NT2/D1 (cell line): ENCODE data around the gene MCOLN1.

ENCODE experiments used
- DNase-seq: peaks from one replicate; pipeline ENCODE4 v3.0.0-alpha.2; 2011; ENCODE audit warnings: low read depth, low spot score
- H3K27me3 ChIP-seq: 2 replicates; pipeline ENCODE4 v1.6.0; 2011; ENCODE audit warnings: mild to moderate bottlenecking; ENCODE audit not compliant: insufficient read length, insufficient read depth
- H3K36me3 ChIP-seq: 2 replicates; pipeline ENCODE4 v1.6.1; 2011; ENCODE audit warnings: mild to moderate bottlenecking, low read length, mixed read lengths; ENCODE audit not compliant: insufficient read depth, insufficient read length
- H3K4me1 ChIP-seq: 2 replicates; pipeline ENCODE4 v1.5.1; 2011; ENCODE audit not compliant: insufficient read depth, insufficient read length
- H3K4me3 ChIP-seq: 2 replicates; pipeline ENCODE4 v1.5.1; 2011; ENCODE audit warnings: low read depth; ENCODE audit not compliant: insufficient read length
- H3K9ac ChIP-seq: 2 replicates; pipeline ENCODE4 v1.6.0; 2011; ENCODE audit warnings: low read depth; ENCODE audit not compliant: insufficient read length
- H3K9me3 ChIP-seq: 2 replicates; pipeline ENCODE4 v1.5.1; 2011; ENCODE audit warnings: mild to moderate bottlenecking, low read length; ENCODE audit not compliant: insufficient read depth
- SUZ12 ChIP-seq: IDR thresholded peaks from 2 replicates; pipeline ENCODE4 v1.6.1; 2011; ENCODE audit not compliant: insufficient read length, insufficient read depth; ENCODE audit errors: extremely low read depth
- YY1 ChIP-seq: IDR thresholded peaks from 2 replicates; pipeline ENCODE4 v1.6.1; 2011; ENCODE audit not compliant: insufficient read length, insufficient read depth
- ZNF274 ChIP-seq: IDR thresholded peaks from 2 replicates; pipeline ENCODE4 v1.6.1; 2011; ENCODE audit warnings: mild to moderate bottlenecking, low read depth, low read length

Gene MCOLN1

GRCh38 chr19:7550987-7551761 lies 28.8 kb downstream of the MCOLN1 start:
- DNase-seq, result peak; percentile 87
- TF ChIP-seq YY1 (peak; percentile 37), ZNF274 (no peak)
- no peaks in the 10 kb centered on the region for H3K4me1 ChIP-seq
- no peaks in the 10 kb centered on the region for H3K9me3 ChIP-seq
- no peak overlapping the region for H3K4me3 ChIP-seq
- no peaks in the 10 kb centered on the region for H3K27me3 ChIP-seq
- H3K36me3 ChIP-seq, result peaks cover 37% of the 10 kb centered on the region
- H3K9ac ChIP-seq, result no peak overlapping the region

GRCh38 chr19:7552781-7553180 lies 30.4 kb downstream of the MCOLN1 start:
- TF ChIP-seq YY1 (no peak), ZNF274 (no peak), SUZ12 (no peak)
- Histone ChIP-seq H3K4me3 (no peak overlapping the region), H3K36me3 (peaks cover 51% of the 10 kb centered on the region), H3K4me1 (no peaks in the 10 kb centered on the region), H3K27me3 (no peaks in the 10 kb centered on the region), H3K9me3 (no peaks in the 10 kb centered on the region), H3K9ac (no peak overlapping the region)
- DNase-seq, result no peak

GRCh38 chr19:7554565-7554964 lies 32.1 kb downstream of the MCOLN1 start:
- Histone ChIP-seq H3K9me3 (no peaks in the 10 kb centered on the region), H3K4me1 (no peaks in the 10 kb centered on the region), H3K27me3 (no peaks in the 10 kb centered on the region), H3K9ac (no peak overlapping the region), H3K4me3 (no peak overlapping the region), H3K36me3 (peaks cover 66% of the 10 kb centered on the region)
- no peak for DNase-seq
- TF ChIP-seq ZNF274 (no peak), SUZ12 (no peak), YY1 (no peak)

- no peak for DNase-seq
- H3K4me1 ChIP-seq, result no peaks in the 10 kb centered on the region
- H3K36me3 ChIP-seq, result peaks cover 63% of the 10 kb centered on the region
- TF ChIP-seq ZNF274 (no peak), SUZ12 (no peak), YY1 (no peak)
- no peak overlapping the region for H3K4me3 ChIP-seq
- H3K9me3 ChIP-seq, result peaks cover 1% of the 10 kb centered on the region; the same call in 1 of the 2 replicates
- no peaks in the 10 kb centered on the region for H3K27me3 ChIP-seq
- H3K9ac ChIP-seq, result no peak overlapping the region
These were observed 32.8 kb downstream of the MCOLN1 start for GRCh38 chr19:7554990-7555864.

GRCh38 chr19:7556696-7557315 lies 34.4 kb downstream of the MCOLN1 start:
- H3K9me3 ChIP-seq, result peaks cover 3% of the 10 kb centered on the region; the same call in 1 of the 2 replicates
- no peaks in the 10 kb centered on the region for H3K4me1 ChIP-seq
- no peak overlapping the region for H3K4me3 ChIP-seq
- peaks cover 68% of the 10 kb centered on the region for H3K36me3 ChIP-seq
- TF ChIP-seq SUZ12 (no peak), YY1 (no peak), ZNF274 (no peak)
- H3K9ac ChIP-seq, result no peak overlapping the region
- no peak for DNase-seq
- H3K27me3 ChIP-seq, result no peaks in the 10 kb centered on the region

GRCh38 chr19:7558667-7559066 lies 36.2 kb downstream of the MCOLN1 start:
- Histone ChIP-seq H3K4me1 (no peaks in the 10 kb centered on the region), H3K27me3 (no peaks in the 10 kb centered on the region), H3K9ac (no peak overlapping the region), H3K36me3 (peaks cover 63% of the 10 kb centered on the region), H3K4me3 (no peak overlapping the region), H3K9me3 (peaks cover 3% of the 10 kb centered on the region; the same call in 1 of the 2 replicates)
- TF ChIP-seq SUZ12 (no peak), ZNF274 (no peak), YY1 (no peak)
- no peak for DNase-seq
